SH-SY5Y (cell line): ENCODE results near the gene S100A13.
A peak's percentile ranks its signal among the peaks of the same experiment; 100 is the strongest.

ENCODE experiments used
- GATA2 ChIP-seq: IDR thresholded peaks from 2 replicates; pipeline ENCODE4 v1.6.1; 2011; ENCODE audit warnings: mild to moderate bottlenecking, low read depth, low read length
- GATA3 ChIP-seq: IDR thresholded peaks from 2 replicates; pipeline ENCODE4 v1.6.1; 2011; ENCODE audit warnings: low read depth, mild to moderate bottlenecking, low read length, moderate library complexity

The S100A13 gene

GRCh38 chr1:153617663-153618062 is 9.6 kb downstream of the S100A13 start:
- no peak for TF ChIP-seq GATA3
- no peak for TF ChIP-seq GATA2

DNA sequence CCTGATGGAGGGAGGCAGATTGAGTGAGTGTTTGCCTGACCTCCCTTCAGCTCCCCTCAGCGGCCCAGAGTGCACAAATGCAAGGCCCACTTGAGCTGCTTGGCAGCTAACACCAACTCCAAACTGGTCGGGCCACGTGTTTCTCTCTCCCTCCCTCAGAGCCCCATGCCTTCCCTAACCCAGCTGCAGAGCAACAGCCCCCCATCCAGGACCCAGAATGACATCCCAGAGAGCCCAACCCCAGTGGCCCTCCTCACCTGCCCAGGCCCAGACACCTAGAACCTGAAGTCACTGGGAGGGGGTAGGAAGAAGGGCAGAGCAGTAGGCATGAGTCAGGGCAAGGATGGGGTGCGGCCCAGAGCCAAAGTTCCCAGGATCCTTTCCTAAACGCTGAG is 10.4 kb downstream of the S100A13 start:
- TF ChIP-seq GATA3 (no peak), GATA2 (no peak)

DNA sequence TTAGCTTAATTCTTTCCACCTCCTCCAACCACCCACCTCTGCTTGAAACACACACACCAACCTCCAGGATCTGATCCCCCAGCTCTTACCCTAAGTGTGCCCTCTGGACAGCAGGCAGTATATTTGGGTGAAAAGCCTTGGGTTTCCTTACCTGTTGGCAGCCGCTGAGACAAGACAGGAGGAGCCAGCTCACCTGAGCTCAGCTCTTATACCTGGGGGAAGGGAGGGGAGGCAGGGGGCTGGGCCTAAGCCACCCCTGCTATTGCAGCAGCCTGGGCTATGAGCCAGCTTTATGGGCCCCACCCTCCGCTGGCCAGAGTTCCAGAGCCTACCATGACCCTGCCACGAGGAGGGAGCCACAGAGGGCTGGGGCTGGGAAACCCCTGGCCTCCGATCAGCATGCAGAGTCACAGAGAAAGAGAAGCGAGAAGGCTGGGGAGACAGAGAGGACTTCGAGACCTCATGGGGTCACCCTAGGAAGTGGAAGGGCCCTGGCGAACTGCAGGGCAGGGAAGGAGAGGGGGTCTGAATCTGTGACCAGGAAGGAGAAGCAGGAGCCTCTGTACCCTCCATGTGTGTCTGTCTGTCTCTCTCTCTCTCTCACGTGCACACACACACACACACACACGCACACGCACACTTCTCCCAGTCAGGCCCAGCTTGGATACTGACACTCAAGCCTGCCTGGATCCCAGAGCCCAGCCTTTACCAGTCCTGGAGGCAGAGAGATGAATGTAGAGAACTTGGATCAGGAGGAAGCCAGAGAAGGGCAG is 11.0 kb downstream of the S100A13 start, which contains the start of gene S100A14:
Gene S100A14 (minus strand): TSS at position 182 of the 773 bp plus-strand sequence. CDS start 467 bp downstream, outside the sequence.
- TF ChIP-seq GATA3: no peak
- no peak for TF ChIP-seq GATA2

GRCh38 chr1:153615406-153615805 is 11.9 kb downstream of the S100A13 start:
- no peak for TF ChIP-seq GATA2
- no peak for TF ChIP-seq GATA3

DNA sequence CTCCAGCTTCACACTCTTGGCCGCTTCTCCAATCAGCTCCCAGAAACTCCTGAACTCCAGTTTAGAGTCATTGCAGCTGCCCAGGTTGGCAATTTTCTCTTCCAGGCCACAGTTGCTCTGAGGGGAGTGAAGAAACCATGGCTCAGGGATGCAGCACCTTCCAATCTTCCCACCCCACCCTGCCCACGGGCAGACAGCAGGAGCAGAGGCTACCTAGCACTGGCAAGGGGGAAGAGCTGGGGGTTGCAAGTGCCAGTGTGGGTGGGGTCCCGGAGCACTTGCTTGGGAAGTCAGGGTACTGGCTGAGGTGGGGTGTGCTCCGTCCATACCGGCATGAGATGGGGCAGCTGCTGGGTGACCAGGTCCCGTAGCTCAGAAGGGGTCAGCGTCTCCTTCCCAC is 12.4 kb downstream of the S100A13 start:
- TF ChIP-seq GATA3 (no peak), GATA2 (no peak)

- TF ChIP-seq GATA2: no peak
- no peak for TF ChIP-seq GATA3
Observed at GRCh38 chr1:153614189-153614900, 13.0 kb downstream of the S100A13 start.

DNA sequence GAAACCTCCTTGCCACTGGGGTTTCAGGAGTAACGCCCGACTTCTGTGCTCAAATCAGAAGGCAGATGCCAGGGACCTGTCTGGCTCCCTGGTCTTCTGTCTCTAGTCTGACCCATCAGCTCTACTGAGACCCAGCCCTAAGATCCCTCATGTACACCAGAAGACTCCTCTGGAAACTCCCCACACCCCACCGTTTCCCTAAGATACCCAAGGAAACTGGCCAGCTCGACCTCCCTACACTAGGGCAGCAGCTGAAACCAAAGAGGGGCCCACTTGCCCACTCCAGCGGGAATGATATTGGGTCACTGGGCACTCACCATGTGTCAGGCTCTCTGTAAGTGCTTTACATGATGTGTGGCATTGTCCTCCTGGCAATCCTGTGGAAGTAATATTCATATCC is 13.9 kb downstream of the S100A13 start:
- TF ChIP-seq GATA3: no peak
- TF ChIP-seq GATA2: no peak

DNA sequence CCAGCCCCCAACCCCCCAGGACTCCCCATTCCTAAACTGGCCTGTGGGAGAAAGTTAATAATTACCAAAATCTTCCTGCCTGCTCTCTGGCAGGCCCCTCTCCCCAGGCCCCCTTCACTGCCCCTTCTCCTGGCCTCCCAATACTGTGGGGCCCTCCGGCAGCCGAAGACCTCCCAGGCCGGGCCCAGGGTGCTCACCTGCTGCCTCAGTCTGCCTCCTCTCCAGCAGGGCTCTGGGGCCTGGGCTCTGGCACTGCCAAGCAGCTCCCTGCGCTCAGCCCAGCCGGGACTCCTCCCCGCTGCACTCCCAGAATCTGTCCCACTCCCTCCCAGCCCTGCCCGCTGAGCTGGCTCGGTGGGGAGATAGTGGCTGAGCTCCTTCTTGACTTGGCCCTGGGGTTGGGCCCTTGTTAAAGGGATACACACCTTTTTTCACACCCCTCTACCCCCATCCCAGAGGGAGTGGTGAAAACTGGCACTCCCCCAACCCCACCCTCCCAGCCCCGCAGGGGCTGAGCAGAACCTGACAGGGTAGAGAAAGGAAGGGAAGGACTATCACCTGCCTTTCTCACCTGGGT is 14.5 kb downstream of the S100A13 start, which contains the start of gene S100A16:
Gene S100A16 (minus strand): TSS at position 383 of the 577 bp plus-strand sequence. CDS start 4,986 bp downstream, outside the sequence.
- TF ChIP-seq GATA2 (no peak), GATA3 (no peak)

- TF ChIP-seq GATA2 (no peak), GATA3 (no peak)
Observed at GRCh38 chr1:153612111-153612754, 15.1 kb downstream of the S100A13 start.

GRCh38 chr1:153611356-153611755 is 15.9 kb downstream of the S100A13 start:
- TF ChIP-seq GATA2 (no peak), GATA3 (no peak)

GRCh38 chr1:153610811-153611301 is 16.4 kb downstream of the S100A13 start:
- TF ChIP-seq GATA3: no peak
- no peak for TF ChIP-seq GATA2

GRCh38 chr1:153610334-153610733 is 17.0 kb downstream of the S100A13 start:
- TF ChIP-seq GATA2 (peak; percentile 22; the same call in 1 of the 2 replicates), GATA3 (no peak)

DNA sequence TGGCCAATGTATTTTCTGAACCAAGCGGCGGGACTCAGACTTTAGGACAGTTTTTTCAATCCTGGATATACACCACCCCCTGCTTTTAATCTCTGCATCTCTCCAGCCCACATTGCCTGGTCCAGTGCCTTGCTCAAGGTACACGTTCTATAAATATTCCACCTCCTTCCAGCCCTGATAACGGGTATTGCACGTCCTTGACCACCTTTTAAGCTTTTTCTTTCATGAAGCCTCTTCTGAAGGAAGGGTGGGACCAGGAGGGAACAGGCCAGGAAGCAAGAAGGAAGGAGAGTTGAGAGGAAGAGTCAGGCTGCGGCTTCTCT is 17.8 kb downstream of the S100A13 start:
- TF ChIP-seq GATA3 (no peak), GATA2 (no peak)
